ENCODE results near the gene TXNRD2. TPM values are rescaled to one million over a fixed set of nuclear protein-coding genes. Genes with fewer than 3 reads are reported as not detected.

TXNRD2 gene
- total and polyA plus RNA-seq, 10 of the 15 experiments (the other 5 are each of a cell fraction or from before 2014, with no cell fraction given): 1.6 to 26.0 (median 13.9) TPM

- Histone ChIP-seq H3K27ac (ENCODE audit: control insufficient read depth, insufficient read depth) (no peak overlapping the region), H3K79me2 (ENCODE audit: control insufficient read depth, insufficient read depth, low read length) (no peaks in the 10 kb centered on the region), H2AFZ (ENCODE audit: control insufficient read depth, low read depth, low read length) (no peak overlapping the region), H3K4me2 (ENCODE audit: control insufficient read depth, insufficient read depth) (no peak overlapping the region), H3K4me1 (ENCODE audit: control insufficient read depth, insufficient read depth, low read length) (no peaks in the 10 kb centered on the region), H3K36me3 (ENCODE audit: control insufficient read depth in 2 of 2, insufficient read depth in 2 of 2, low read length in 1 of 2) (peaks cover 0 to 3% of the 10 kb centered on the region in 2 experiments; a peak in 2 of 4 replicates), H3K9ac (ENCODE audit: control insufficient read depth, insufficient read depth, low read length) (no peak overlapping the region), H3K9me3 (replicated peaks; ENCODE audit: control insufficient read depth, insufficient read depth, low read length) (no peaks in the 10 kb centered on the region), H3K27me3 (replicated peaks in 1 of 2; ENCODE audit: control insufficient read depth in 2 of 2, insufficient read depth in 2 of 2, low read length in 1 of 2) (no peaks in the 10 kb centered on the region), H3K4me3 (no peak overlapping the region), H4K20me1 (ENCODE audit: control insufficient read depth, insufficient read depth) (no peaks in the 10 kb centered on the region)
- ChIA-PET SMC1A (ENCODE audit: uncharacterized antibody, unreplicated experiment) (no interaction called here), RAD21 (ENCODE audit: unreplicated experiment) (no interaction called here), CTCF (no interaction called here), POLR2A (no interaction called here)
- no TSS peak for BruUV-seq (replicated peaks)
- in situ Hi-C loops (cut with MboI) (no loop called here), intact Hi-C loops (cut with micrococcal nuclease; ENCODE audit: unreplicated experiment) (no loop called here)
- no peak for DNase-seq (ENCODE audit: low read depth, low spot score)
- no peak for FAIRE-seq
- ATAC-seq: no peak
- 86% methylated on average over 12 of the region's 12 CpGs for WGBS (ENCODE audit: insufficient coverage, insufficient replicate concordance, low lambda C conversion rate, missing lambda C conversion rate)
- TF ChIP-seq MXI1 (IDR thresholded peaks at IDR 0.05; ENCODE audit: low read depth, low read length) (no peak), SIX5 (IDR thresholded peaks at IDR 0.05; ENCODE audit: low read depth, low read length, severe bottlenecking) (no peak), SREBF1 (IDR thresholded peaks at IDR 0.05; ENCODE audit: low read length) (no peak), NR2C2 (IDR thresholded peaks at IDR 0.05; ENCODE audit: borderline replicate concordance, control insufficient read depth, insufficient read length, low read depth) (no peak), SMC3 (IDR thresholded peaks at IDR 0.05; ENCODE audit: borderline replicate concordance, low read length) (no peak), IRF4 (IDR thresholded peaks at IDR 0.05; ENCODE audit: low read depth, low read length) (no peak), POLR2AphosphoS2 (IDR thresholded peaks at IDR 0.05; ENCODE audit: low read depth, low read length) (no peak), PBX3 (IDR thresholded peaks at IDR 0.05; ENCODE audit: insufficient replicate concordance, low read depth, low read length) (no peak), GABPA (IDR thresholded peaks at IDR 0.05; ENCODE audit: low read depth) (no peak)
Measured at GRCh38 chr22:19960491-19961200, 19.0 kb upstream of the TXNRD2 start.
